Activated T-cell treated with anti-CD3 and anti-CD28 coated beads, Interleukin-2, amount 50 U/mL, for 72 hours (primary cell): Measurements from ENCODE around the gene SYNDIG1L. TPM values are rescaled to one million over a fixed set of nuclear protein-coding genes. Genes with fewer than 3 reads are reported as not detected.

Experiments
- ATAC-seq, 2 donors: fragments of 150-1000 bp; cut with Tn5 transposase; replicated peaks in 1 of 2; 2 replicates each; pipeline ENCODE4 v1.10.0; 2021; ENCODE audit warnings: moderate library complexity in 2 of 2, mild to moderate bottlenecking in 1 of 2
- DNase-seq, 2 donors: peaks; one replicate each; pipeline ENCODE4 v3.0.0; 2021 to 2022; ENCODE audit warnings: mixed read lengths in 1 of 2
- H3K27ac Mint-ChIP-seq: one replicate; pipeline ENCODE4 v1.8.0; 2022; ENCODE audit warnings: mild to moderate bottlenecking, moderate library complexity, mixed read lengths
- H3K27me3 Mint-ChIP-seq: one replicate; pipeline ENCODE4 v1.8.0; 2022; ENCODE audit warnings: low read depth, mixed read lengths
- H3K36me3 Mint-ChIP-seq, 2 donors: one replicate each; pipeline ENCODE4 v1.8.0; 2022; ENCODE audit warnings: mixed read lengths in 2 of 2, mild to moderate bottlenecking in 1 of 2; ENCODE audit not compliant: insufficient read depth in 2 of 2
- H3K4me1 Mint-ChIP-seq: one replicate; pipeline ENCODE4 v1.8.0; 2022; ENCODE audit warnings: low read depth, mixed read lengths
- H3K4me3 Mint-ChIP-seq, 2 donors: one replicate each; pipeline ENCODE4 v1.8.0; 2022; ENCODE audit warnings: mild to moderate bottlenecking in 2 of 2, mixed read lengths in 2 of 2, moderate library complexity in 2 of 2
- H3K9me3 Mint-ChIP-seq, 2 donors: one replicate each; pipeline ENCODE4 v1.8.0; 2022; ENCODE audit warnings: mixed read lengths in 2 of 2
- total RNA-seq, 2 donors: library from RNA; stranded (reverse); gene quantifications; one replicate each; pipeline ENCODE4 v1.2.3, GENCODE V29; 2022

SYNDIG1L gene
- total RNA-seq, 2 donors from 2014 or later = not detected

DNA sequence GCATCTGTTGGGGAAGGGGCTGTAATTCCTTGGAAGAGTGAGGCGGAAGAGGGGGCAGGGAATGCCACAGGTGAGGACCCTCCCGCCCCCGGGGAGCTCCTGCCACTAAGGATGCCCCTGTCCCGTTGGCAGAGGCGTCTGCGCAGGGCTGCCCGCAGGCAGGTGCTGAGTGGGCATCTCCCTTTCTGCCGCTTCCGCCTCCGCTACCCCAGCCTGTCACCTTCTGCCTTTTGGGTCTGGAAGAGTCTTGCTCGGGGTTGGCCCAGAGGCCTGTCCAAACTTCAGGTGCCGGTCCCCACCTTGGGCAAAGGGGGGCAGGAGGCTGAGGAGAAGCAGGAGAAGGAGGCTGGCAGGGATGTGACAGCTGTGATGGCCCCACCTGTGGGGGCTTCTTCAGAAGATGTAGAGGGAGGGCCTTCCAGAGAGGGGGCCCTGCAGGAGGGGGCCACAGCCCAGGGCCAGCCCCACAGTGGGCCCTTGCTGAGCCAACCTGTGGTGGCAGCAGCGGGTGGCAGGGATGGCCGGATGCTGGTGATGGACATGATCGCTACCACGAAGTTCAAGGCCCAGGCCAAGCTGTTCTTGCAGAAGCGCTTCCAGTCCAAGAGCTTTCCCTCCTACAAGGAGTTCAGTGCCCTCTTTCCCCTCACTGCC is 67.7 kb downstream of the SYNDIG1L start:
- Mint-ChIP-seq H3K36me3 (no peaks in the 10 kb centered on the region), H3K27me3 (peaks cover 5% of the 10 kb centered on the region), H3K9me3 (no peaks in the 10 kb centered on the region), H3K4me3 (no peak overlapping the region), H3K27ac (no peak overlapping the region), H3K4me1 (peaks cover 5% of the 10 kb centered on the region)
- no peak for DNase-seq
- ATAC-seq = no peak

DNA sequence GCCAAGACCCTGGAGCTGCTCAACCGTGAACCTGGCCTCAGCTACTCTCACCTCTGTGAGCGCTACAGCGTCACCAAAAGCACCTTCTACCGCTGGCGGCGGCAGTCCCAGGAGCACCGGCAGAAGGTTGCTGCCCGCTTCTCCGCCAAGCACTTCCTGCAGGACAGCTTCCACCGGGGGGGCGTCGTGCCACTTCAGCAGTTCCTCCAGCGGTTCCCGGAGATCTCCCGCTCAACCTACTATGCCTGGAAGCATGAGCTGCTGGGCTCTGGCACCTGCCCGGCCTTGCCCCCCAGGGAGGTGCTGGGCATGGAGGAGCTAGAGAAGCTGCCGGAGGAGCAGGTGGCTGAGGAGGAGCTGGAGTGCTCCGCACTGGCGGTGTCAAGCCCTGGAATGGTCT is 68.4 kb downstream of the SYNDIG1L start:
- Mint-ChIP-seq H3K4me1 (peaks cover 5% of the 10 kb centered on the region), H3K4me3 (no peak overlapping the region), H3K27ac (no peak overlapping the region), H3K9me3 (no peaks in the 10 kb centered on the region), H3K36me3 (no peaks in the 10 kb centered on the region), H3K27me3 (peaks cover 5% of the 10 kb centered on the region)
- DNase-seq = no peak
- no peak for ATAC-seq

DNA sequence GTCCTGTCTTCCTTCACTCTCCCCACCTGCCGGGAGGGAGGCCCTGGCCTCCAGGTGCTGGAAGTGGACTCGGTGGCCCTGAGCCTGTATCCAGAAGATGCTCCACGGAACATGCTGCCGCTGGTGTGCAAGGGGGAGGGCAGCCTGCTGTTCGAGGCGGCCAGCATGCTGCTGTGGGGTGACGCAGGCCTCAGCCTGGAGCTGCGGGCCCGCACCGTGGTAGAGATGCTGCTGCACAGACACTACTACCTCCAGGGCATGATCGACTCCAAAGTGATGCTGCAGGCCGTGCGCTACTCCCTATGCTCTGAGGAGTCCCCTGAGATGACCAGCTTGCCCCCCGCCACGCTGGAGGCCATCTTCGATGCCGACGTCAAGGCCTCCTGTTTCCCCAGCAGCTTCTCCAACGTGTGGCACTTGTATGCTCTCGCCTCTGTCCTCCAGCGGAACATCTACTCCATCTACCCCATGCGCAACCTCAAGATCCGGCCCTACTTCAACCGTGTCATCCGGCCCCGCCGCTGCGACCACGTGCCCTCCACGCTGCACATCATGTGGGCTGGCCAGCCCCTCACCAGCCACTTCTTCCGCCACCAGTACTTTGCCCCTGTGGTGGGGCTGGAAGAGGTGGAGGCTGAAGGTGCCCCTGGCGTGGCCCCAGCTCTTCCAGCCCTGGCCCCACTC is 69.0 kb downstream of the SYNDIG1L start:
- H3K9me3 Mint-ChIP-seq = no peaks in the 10 kb centered on the region
- no peaks in the 10 kb centered on the region for H3K27me3 Mint-ChIP-seq
- DNase-seq = no peak
- H3K4me3 Mint-ChIP-seq = no peak overlapping the region
- H3K27ac Mint-ChIP-seq = no peak overlapping the region
- no peaks in the 10 kb centered on the region for H3K36me3 Mint-ChIP-seq
- no peak for ATAC-seq
- H3K4me1 Mint-ChIP-seq = peaks cover under 1% of the 10 kb centered on the region

Other genes starting within 250 kb of the SYNDIG1L start
- gene VSX2, start 186.8 kb downstream of the SYNDIG1L start, total RNA-seq = not detected
- 10 to 100 TPM; 51.2 to 56.6 TPM for gene ABCD4, start 123.3 kb downstream of the SYNDIG1L start, total RNA-seq
- gene VRTN, start 77.7 kb downstream of the SYNDIG1L start, total RNA-seq = not detected
- 10 to 100 TPM; 27.1 to 35.4 TPM for gene NPC2, start 67.1 kb upstream of the SYNDIG1L start, total RNA-seq
- gene ISCA2, start 67.6 kb upstream of the SYNDIG1L start, total RNA-seq = 10 to 100 TPM; 29.9 to 34.2 TPM
- under 1 TPM; 0.25 to 0.84 TPM for gene LTBP2, start 186.0 kb upstream of the SYNDIG1L start, total RNA-seq